ENCODE results near the gene MCMBP.

GRCh38 chr10:119801998-119802538, 70.6 kb downstream of the MCMBP start:
- no peak for TF ChIP-seq POLR2AphosphoS5 (IDR thresholded peaks at IDR 0.05)
- no peak for TF ChIP-seq CTCF (IDR thresholded peaks at IDR 0.05)
- TF ChIP-seq POLR2A (IDR thresholded peaks at IDR 0.05), result no peak
